Motor neuron (in vitro differentiated cells): Measurements from ENCODE around the gene THG1L. TPM values are rescaled to one million over a fixed set of nuclear protein-coding genes. Genes with fewer than 3 reads are reported as not detected.

Source experiments
- ATAC-seq, 8 experiments: fragments of 200-7000 bp; cut with Tn5 transposase; replicated peaks in 6 of 8; 2 replicates each; pipeline ENCODE4 v1.8.0; 2021; ENCODE audit warnings: mild to moderate bottlenecking in 8 of 8, moderate library complexity in 8 of 8
- H3K27ac ChIP-seq, 2 donors: fragments of 250-450 bp; sonication (Bioruptor Pico); 2 replicates each; pipeline ENCODE4 v1.9.0; 2021; ENCODE audit warnings: antibody characterized with exemption in 2 of 2, mild to moderate bottlenecking in 2 of 2, moderate library complexity in 1 of 2
- H3K4me1 ChIP-seq, 2 donors: fragments of 250-450 bp; sonication (Bioruptor Pico); replicated peaks in 1 of 2; 2 replicates each; pipeline ENCODE4 v1.6.1; 2021; ENCODE audit warnings: antibody characterized with exemption in 2 of 2, mild to moderate bottlenecking in 2 of 2, moderate library complexity in 1 of 2
- H3K4me3 ChIP-seq, 5 donors: fragments of 250-450 bp; sonication (Bioruptor Pico); 2 replicates each; pipeline ENCODE4 v1.9.0; 2021; ENCODE audit warnings: antibody characterized with exemption in 5 of 5, mild to moderate bottlenecking in 5 of 5, moderate library complexity in 4 of 5
- WGBS, 10 experiments: fragments of 450-650 bp; shearing (Covaris generic); methylation state at CpG; one replicate each; pipeline ENCODE4 v1.0.0; 2022; 5-methylcytosine and 5-hydroxymethylcytosine counted together
- in situ Hi-C, 9 experiments: fragments of 400-800 bp; cut with MboI; loops; one replicate each; pipeline ENCODE4 v1.15.0; 2021; ENCODE audit warnings: low sequenced_read_pairs in 9 of 9, low pct_unique_long_range_greater_than_20kb in 2 of 9; ENCODE audit not compliant: unreplicated experiment in 9 of 9
- total RNA-seq, 8 experiments: library from RNA; unstranded; fragments of 300-600 nt; gene quantifications; 2 replicates each; pipeline versions ENCODE4 v1.2.3 to v1.2.4, GENCODE V29; 2022

The THG1L gene
- total RNA-seq, 8 experiments from 2014 or later: 8.1 to 27.8 (median 12.1) TPM

DNA sequence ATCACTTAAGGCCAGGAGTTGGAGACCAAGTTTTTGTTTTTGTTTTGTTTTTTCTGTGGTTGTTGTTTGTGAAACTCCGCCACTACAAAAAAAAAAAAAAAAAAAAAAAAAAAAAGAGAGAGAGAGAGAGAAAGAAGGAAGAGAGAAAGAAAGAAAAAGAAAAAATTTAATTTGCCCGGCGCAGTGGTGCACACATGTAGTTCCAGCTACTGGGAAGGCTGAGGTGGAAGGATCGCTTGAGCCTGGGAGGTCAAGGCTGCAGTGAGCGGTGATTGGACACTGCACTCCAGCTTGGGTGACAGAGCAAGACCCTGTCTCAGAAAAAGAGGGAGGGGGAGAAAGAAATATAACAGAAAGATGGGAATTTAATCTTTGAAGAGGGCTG is 902 bp downstream of the THG1L start:
- in situ Hi-C loops: loop anchor here in 4 of 9 experiments (25.0 kb wide), 2 partner anchors 395 to 595 kb away; partner anchors contain the start of gene MED7 (in 1 of the 4)
- no peak overlapping the region for H3K27ac ChIP-seq
- peak overlapping the region in 4 of 5 donors; percentile 59 to 85 (median 66) for H3K4me3 ChIP-seq
- ATAC-seq: no peak
- WGBS, 10 experiments: 18 to 97% (median 82%) methylated on average over 2 to 5 of the region's 5 CpGs
- H3K4me1 ChIP-seq: no peaks in the 10 kb centered on the region

GRCh38 chr5:157732596-157733262 is 1.5 kb downstream of the THG1L start:
- no peak overlapping the region for H3K27ac ChIP-seq
- ATAC-seq: no peak
- 80 to 100% (median 96%) methylated on average over 3 to 8 of the region's 8 CpGs; no CpG with 5 or more reads in 1 of the 10 experiments for WGBS, 10 experiments
- no peak overlapping the region for H3K4me3 ChIP-seq
- in situ Hi-C loops: loop anchor here in 4 of 9 experiments (25.0 kb wide), 2 partner anchors 395 to 595 kb away; partner anchors contain the start of gene MED7 (in 1 of the 4)
- H3K4me1 ChIP-seq: no peaks in the 10 kb centered on the region

DNA sequence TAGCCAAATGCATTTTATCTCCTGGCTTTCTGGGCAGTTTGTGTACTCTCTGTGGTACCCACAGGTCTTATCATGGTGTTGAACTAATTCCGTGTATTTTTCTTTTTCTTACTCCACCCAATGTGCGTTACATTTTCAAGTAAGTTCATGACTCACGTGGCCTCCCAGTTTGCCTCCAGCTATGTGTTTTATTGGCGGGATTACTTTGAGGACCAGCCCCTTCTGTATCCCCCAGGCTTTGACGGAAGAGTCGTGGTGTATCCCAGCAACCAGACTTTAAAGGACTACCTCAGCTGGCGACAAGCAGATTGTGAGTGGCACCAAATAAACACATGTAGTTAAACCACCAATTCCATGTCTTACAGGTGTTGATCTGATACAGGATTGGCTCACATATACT is 3.2 kb downstream of the THG1L start:
- Histone ChIP-seq H3K27ac (no peak overlapping the region), H3K4me3 (no peak overlapping the region), H3K4me1 (no peaks in the 10 kb centered on the region)
- WGBS, 10 experiments: 51 to 83% (median 79%) methylated on average over 3 to 7 of the region's 7 CpGs
- in situ Hi-C loops: loop anchor here in 4 of 9 experiments (25.0 kb wide), 2 partner anchors 397 to 597 kb away; partner anchors contain the start of gene MED7 (in 1 of the 4)
- no peak for ATAC-seq

DNA sequence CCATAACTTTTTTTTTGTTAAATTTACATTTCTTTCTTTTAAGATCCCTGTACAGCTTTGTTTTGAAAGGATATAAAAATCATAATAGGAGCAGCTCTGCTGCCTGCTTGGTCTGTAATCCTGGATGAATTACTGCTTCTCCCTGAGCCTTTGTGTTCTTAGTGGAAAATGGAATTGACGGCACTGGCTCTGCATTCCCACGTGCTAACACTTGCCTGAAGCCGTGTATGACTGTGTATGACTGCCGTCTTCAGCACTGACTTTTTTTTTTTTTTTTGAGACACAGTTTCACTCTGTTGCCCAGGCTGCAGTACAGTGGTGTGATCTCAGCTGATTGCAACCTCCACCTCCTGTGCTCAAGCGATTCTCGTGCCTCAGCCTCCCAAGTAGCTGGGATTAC is 4.8 kb downstream of the THG1L start:
- Histone ChIP-seq H3K27ac (no peak overlapping the region), H3K4me1 (no peaks in the 10 kb centered on the region), H3K4me3 (no peak overlapping the region)
- 49 to 100% (median 89%) methylated on average over 1 to 6 of the region's 6 CpGs; no CpG with 5 or more reads in 1 of the 10 experiments for WGBS, 10 experiments
- in situ Hi-C loops: loop anchor here in 4 of 9 experiments (25.0 kb wide), 2 partner anchors 399 to 599 kb away; partner anchors contain the start of gene MED7 (in 1 of the 4)
- ATAC-seq: peak in 1 of 8 experiments; percentile 4

- 50 to 100% (median 90%) methylated on average over 2 to 10 of the region's 12 CpGs; no CpG with 5 or more reads in 1 of the 10 experiments for WGBS, 10 experiments
Observed at GRCh38 chr5:157739388-157740228, 8.4 kb downstream of the THG1L start.

GRCh38 chr5:157740229-157740610 is 9.0 kb downstream of the THG1L start:
- in situ Hi-C loops: loop anchor here in 4 of 9 experiments (25.0 kb wide), 2 partner anchors 403 to 603 kb away; partner anchors contain the start of gene MED7 (in 1 of the 4)
- Histone ChIP-seq H3K4me3 (no peak overlapping the region), H3K4me1 (peaks cover 0 to 3% of the 10 kb centered on the region in 2 donors), H3K27ac (no peak overlapping the region)
- ATAC-seq: no peak
- 39 to 93% (median 75%) methylated on average over 1 to 3 of the region's 3 CpGs; no CpG with 5 or more reads in 3 of the 10 experiments for WGBS, 10 experiments

More at GRCh38 chr5:157739388-157740228, 8.4 kb downstream of the THG1L start:
- H3K4me3 ChIP-seq: no peak overlapping the region
- H3K4me1 ChIP-seq: no peaks in the 10 kb centered on the region
- ATAC-seq: no peak
- H3K27ac ChIP-seq: no peak overlapping the region
- in situ Hi-C loops: loop anchor here in 4 of 9 experiments (25.0 kb wide), 2 partner anchors 402 to 602 kb away; partner anchors contain the start of gene MED7 (in 1 of the 4)

DNA sequence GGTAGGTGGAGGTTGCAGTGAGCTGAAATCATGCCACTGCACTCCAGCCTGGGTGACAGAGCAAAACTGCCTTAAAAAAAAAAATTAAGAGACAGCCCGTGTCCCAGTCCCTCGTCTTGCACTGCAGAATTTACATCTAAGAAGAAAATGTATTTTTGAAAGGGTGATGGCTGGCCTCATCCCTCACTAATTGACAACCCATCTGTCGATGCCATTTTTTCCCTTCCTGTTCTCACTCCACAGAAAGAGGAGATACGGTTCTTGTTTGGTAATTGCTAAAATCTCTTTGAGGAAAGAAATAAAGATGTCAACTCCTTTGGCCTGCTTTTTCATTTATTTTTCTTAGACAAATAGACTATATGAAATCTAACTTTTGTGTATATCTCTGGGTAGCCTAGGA is 9.9 kb downstream of the THG1L start:
- whole genome bisulfite sequencing, 10 experiments: 29 to 90% (median 60%) methylated on average over 1 to 4 of the region's 4 CpGs; no CpG with 5 or more reads in 1 of the 10 experiments
- no peak overlapping the region for H3K27ac ChIP-seq
- no peak overlapping the region for H3K4me3 ChIP-seq
- peak in 1 of 8 experiments; percentile 11 for ATAC-seq
- in situ Hi-C loops: loop anchor here in 4 of 9 experiments (25.0 kb wide), 2 partner anchors 404 to 604 kb away; partner anchors contain the start of gene MED7 (in 1 of the 4)
- H3K4me1 ChIP-seq: peaks cover 0 to 6% of the 10 kb centered on the region in 2 donors

DNA sequence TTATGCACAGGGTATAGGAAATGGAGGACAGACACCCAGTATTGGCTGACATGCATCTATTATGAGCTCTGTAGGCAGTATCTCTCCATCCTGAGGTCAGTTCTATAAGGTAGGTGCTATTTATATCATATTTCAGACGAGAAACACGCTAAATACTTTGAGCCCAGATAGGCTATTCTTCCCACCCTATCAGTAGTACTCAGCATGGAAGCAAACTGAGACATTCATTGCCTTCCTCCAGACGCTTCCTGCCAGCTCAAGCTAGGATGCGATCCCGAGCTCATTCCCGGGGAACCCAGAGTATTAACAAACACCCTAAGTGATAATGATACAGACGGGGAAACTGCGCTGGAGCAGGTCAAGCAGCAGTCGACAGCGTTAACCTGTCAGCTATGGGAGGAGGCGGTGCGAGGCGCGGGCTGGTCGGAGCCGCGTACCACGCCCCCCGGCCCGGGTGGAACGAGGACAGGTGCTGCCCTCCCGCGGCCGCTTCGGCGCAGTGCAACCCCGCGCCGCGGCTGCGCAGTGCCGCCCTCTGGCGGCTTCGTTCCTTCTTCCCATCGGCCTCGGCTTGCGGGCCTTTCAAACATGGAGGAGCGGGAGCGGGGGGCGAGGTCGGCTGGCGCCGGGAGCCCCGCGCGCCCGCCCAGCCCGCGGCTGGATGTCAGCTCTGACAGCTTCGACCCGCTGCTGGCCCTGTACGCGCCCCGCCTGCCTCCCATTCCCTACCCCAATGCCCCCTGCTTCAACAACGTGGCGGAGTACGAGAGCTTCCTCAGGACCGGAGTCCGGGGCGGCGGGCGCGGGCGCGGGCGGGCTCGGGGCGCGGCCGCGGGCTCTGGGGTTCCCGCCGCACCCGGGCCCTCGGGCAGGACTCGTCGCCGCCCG is 12.2 kb downstream of the THG1L start, which contains the start of gene LSM11:
TSS of gene LSM11 (plus strand) at position 550 of the 888 bp plus-strand sequence. CDS start at position 589, 39 bp downstream.
- ATAC-seq: peak; percentile 74 to 93 (median 90)
- H3K4me1 ChIP-seq: peaks cover 0 to 6% of the 10 kb centered on the region in 2 donors
- peak within 1 kb of the TSS; percentile 59 to 88 (median 79) for H3K4me3 ChIP-seq
- H3K27ac ChIP-seq: peak within 1 kb of the TSS; percentile 18 to 45
- in situ Hi-C loops: loop anchor here in 4 of 9 experiments (25.0 kb wide), 2 partner anchors 406 to 606 kb away; partner anchors contain the start of gene MED7 (in 1 of the 4)
- WGBS, 10 experiments: 0 to 20% (median 0%) methylated on average over 1 to 13 of the region's 79 CpGs; no CpG with 5 or more reads in 3 of the 10 experiments

- 0 to 26% (median 0%) methylated on average over 2 to 13 of the region's 56 CpGs; no CpG with 5 or more reads in 5 of the 10 experiments for WGBS, 10 experiments
- H3K4me1 ChIP-seq: peaks cover 0 to 6% of the 10 kb centered on the region in 2 donors
- peak overlapping the region; percentile 59 to 88 (median 79) for H3K4me3 ChIP-seq
- peak in 7 of 8 experiments; percentile 5 to 58 (median 49) for ATAC-seq
- peak overlapping the region; percentile 18 to 45 for H3K27ac ChIP-seq
- in situ Hi-C loops: loop anchor here in 4 of 9 experiments (25.0 kb wide), 2 partner anchors 407 to 607 kb away; partner anchors contain the start of gene MED7 (in 1 of the 4)
Observed at GRCh38 chr5:157744051-157745011, 13.1 kb downstream of the THG1L start.

GRCh38 chr5:157745041-157745456 is 13.8 kb downstream of the THG1L start:
- peaks cover 0 to 6% of the 10 kb centered on the region in 2 donors for H3K4me1 ChIP-seq
- in situ Hi-C loops: loop anchor here in 4 of 9 experiments (25.0 kb wide), 2 partner anchors 408 to 608 kb away; partner anchors contain the start of gene MED7 (in 1 of the 4)
- no peak overlapping the region for H3K27ac ChIP-seq
- WGBS, 10 experiments: 0 to 100% (median 87%) methylated on average over 1 to 4 of the region's 4 CpGs
- peak overlapping the region; percentile 59 to 88 (median 79) for H3K4me3 ChIP-seq
- ATAC-seq: peak in 1 of 8 experiments; percentile 1
